ENCODE data around the gene PLEK2.

DNA sequence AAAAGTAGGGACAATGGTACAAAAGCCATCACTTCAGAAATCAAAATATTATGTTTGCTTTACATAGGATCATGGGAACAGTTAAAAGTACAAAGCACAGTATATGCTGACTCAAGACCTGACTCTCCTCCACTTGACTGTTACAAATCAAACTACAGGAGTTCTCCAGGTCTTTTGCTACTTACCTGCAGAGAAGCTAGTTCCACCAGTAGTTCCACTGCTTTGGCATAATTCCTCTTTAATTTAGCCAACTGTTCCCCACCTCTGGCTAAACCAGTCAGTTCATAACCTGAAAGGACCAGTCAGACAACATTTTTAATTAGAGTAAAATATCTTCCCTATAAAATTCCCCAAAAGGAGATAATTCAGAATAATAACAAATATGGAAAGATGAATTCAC is 66.4 kb downstream of the PLEK2 start:
- TF ChIP-seq CTCF (IDR thresholded peaks at IDR 0.05; ENCODE audit: insufficient read depth, low read length): no peak
- no peak for TF ChIP-seq POLR2AphosphoS5 (IDR thresholded peaks at IDR 0.05; ENCODE audit: low read depth)
- no peak for TF ChIP-seq REST (IDR thresholded peaks at IDR 0.05; ENCODE audit: insufficient replicate concordance, low read depth)
- no peak for TF ChIP-seq GABPA (IDR thresholded peaks at IDR 0.05; ENCODE audit: low read depth)
